Body of pancreas (tissue), 4 donors: ENCODE results near the gene COPG1. TPM values are rescaled to one million over a fixed set of nuclear protein-coding genes. Genes with fewer than 3 reads are reported as not detected.
A peak's percentile ranks its signal among the peaks of the same experiment; 100 is the strongest.

Experiments used
- ATAC-seq: fragments of 150-250 bp; one replicate; pipeline ENCODE4 v1.9.1; 2016
- DNase-seq, 4 donors: peaks; one replicate each; pipeline ENCODE4 v3.0.0-alpha.2; 2019
- H3K27ac ChIP-seq, 4 donors: fragments of 200-600 bp; sonication (generic); 1 replicate in 3 of 4; 2 replicates in 1 of 4; pipeline versions ENCODE4 v1.5.1 to v1.6.1; 2016 to 2019; ENCODE audit warnings: mild to moderate bottlenecking in 1 of 4, mixed read lengths in 1 of 4, moderate library complexity in 1 of 4
- H3K27me3 ChIP-seq, 2 donors: fragments of 200-600 bp; sonication (generic); one replicate each; pipeline ENCODE4 v1.6.0; 2016; ENCODE audit warnings: mild to moderate bottlenecking in 1 of 2
- H3K36me3 ChIP-seq, 2 donors: fragments of 200-600 bp; sonication (generic); replicated peaks in 1 of 2; 2 replicates each; pipeline ENCODE4 v1.5.1; 2016; ENCODE audit warnings: low read depth in 2 of 2; ENCODE audit not compliant: insufficient read depth in 1 of 2
- H3K4me1 ChIP-seq: fragments of 200-600 bp; sonication (generic); one replicate; pipeline ENCODE4 v1.6.0; 2016
- H3K4me3 ChIP-seq, 2 donors: fragments of 200-600 bp; sonication (generic); 1 replicate in 1 of 2; 2 replicates in 1 of 2; pipeline ENCODE4 v1.5.1; 2016 to 2019
- H3K9me3 ChIP-seq, 3 donors: fragments of 200-600 bp; sonication (generic); 1 replicate in 2 of 3; 2 replicates in 1 of 3; pipeline ENCODE4 v1.5.1; 2016
- CTCF ChIP-seq, 7 experiments: fragments of 450-650 bp in 4 of 7; fragments of 200-600 bp in 3 of 7; sonication (generic) in 3 of 7; IDR thresholded peaks; one replicate each; pipeline ENCODE4 v1.5.1; 2016 to 2019; ENCODE audit warnings: antibody characterized with exemption in 7 of 7
- POLR2A ChIP-seq, 3 donors: fragments of 450-650 bp; IDR thresholded peaks; one replicate each; pipeline ENCODE4 v1.6.1; 2016; ENCODE audit warnings: antibody characterized with exemption in 3 of 3, mild to moderate bottlenecking in 2 of 3
- WGBS, 2 donors: methylation state at CpG; one replicate each; pipeline ENCODE4 v1.1.5; 2017; 5-methylcytosine and 5-hydroxymethylcytosine counted together
- intact Hi-C: fragments of 100-400 bp; cut with DNase I; formaldehyde crosslinking; loops from one replicate; pipeline ENCODE4 v1.15.1; 2023
- total RNA-seq, 2 donors: library from RNA; depleted of rRNA; stranded (reverse); fragments of >200 nt; gene quantifications; one replicate each; pipeline ENCODE4 v1.1.0, GENCODE V29; 2016

The COPG1 gene
- total RNA-seq, 2 donors from 2014 or later: 62.6 to 75.0 TPM

- ATAC-seq (no peak), DNase-seq (no peak)
- H3K27ac ChIP-seq: no peak overlapping the region
- intact Hi-C loops: no loop called here
- TF ChIP-seq CTCF (IDR thresholded peaks at IDR 0.05): no peak
- no peaks in the 10 kb centered on the region for H3K9me3 ChIP-seq
- peaks cover 0 to 9% of the 10 kb centered on the region in 2 donors for H3K36me3 ChIP-seq
- 93 to 94% methylated on average over 5 of the region's 5 CpGs for WGBS, 2 donors
- no peaks in the 10 kb centered on the region for H3K4me1 ChIP-seq
- no peak overlapping the region for H3K4me3 ChIP-seq
- no peaks in the 10 kb centered on the region for H3K27me3 ChIP-seq
Measured at GRCh38 chr3:129295286-129295685, 45.9 kb downstream of the COPG1 start.

GRCh38 chr3:129304146-129304961, 54.9 kb downstream of the COPG1 start:
- intact Hi-C loops: no loop called here
- H3K27me3 ChIP-seq: no peaks in the 10 kb centered on the region
- no peaks in the 10 kb centered on the region for H3K4me1 ChIP-seq
- 61 to 78% methylated on average over 3 of the region's 3 CpGs for WGBS, 2 donors
- H3K4me3 ChIP-seq: no peak overlapping the region
- no peak for TF ChIP-seq CTCF (IDR thresholded peaks at IDR 0.05)
- no peak for TF ChIP-seq POLR2A (IDR thresholded peaks at IDR 0.05)
- peak overlapping the region in 3 of 4 donors; percentile 43 to 78 (median 75) for H3K27ac ChIP-seq
- H3K36me3 ChIP-seq: peaks cover 0 to 2% of the 10 kb centered on the region in 2 donors
- no peak for ATAC-seq
- no peaks in the 10 kb centered on the region for H3K9me3 ChIP-seq
- no peak for DNase-seq

GRCh38 chr3:129304962-129305222, 55.5 kb downstream of the COPG1 start:
- H3K4me1 ChIP-seq: no peaks in the 10 kb centered on the region
- intact Hi-C loops: no loop called here
- TF ChIP-seq CTCF (IDR thresholded peaks at IDR 0.05) (no peak), POLR2A (IDR thresholded peaks at IDR 0.05) (no peak)
- WGBS, 2 donors: 80 to 100% methylated on average over 1 of the region's 1 CpG
- H3K27ac ChIP-seq: peak overlapping the region in 3 of 4 donors; percentile 43 to 78 (median 75)
- H3K36me3 ChIP-seq: peaks cover 0 to 2% of the 10 kb centered on the region in 2 donors
- no peaks in the 10 kb centered on the region for H3K27me3 ChIP-seq
- no peaks in the 10 kb centered on the region for H3K9me3 ChIP-seq
- DNase-seq: no peak
- ATAC-seq: no peak
- H3K4me3 ChIP-seq: no peak overlapping the region

GRCh38 chr3:129305592-129306091, 56.2 kb downstream of the COPG1 start:
- Histone ChIP-seq H3K36me3 (peaks cover 0 to 2% of the 10 kb centered on the region in 2 donors), H3K9me3 (no peaks in the 10 kb centered on the region), H3K4me1 (no peaks in the 10 kb centered on the region), H3K27ac (peak overlapping the region; percentile 7 to 78 (median 75)), H3K4me3 (no peak overlapping the region), H3K27me3 (no peaks in the 10 kb centered on the region)
- DNase-seq (peak; percentile 84 to 96 (median 92)), ATAC-seq (peak; percentile 92)
- intact Hi-C loops: no loop called here
- 15 to 41% methylated on average over 13 to 26 of the region's 26 CpGs for WGBS, 2 donors
- TF ChIP-seq CTCF (IDR thresholded peaks at IDR 0.05): peak in 1 of 7 experiments; percentile 4
- TF ChIP-seq POLR2A (IDR thresholded peaks at IDR 0.05): peak; percentile 39 to 82 (median 77)

GRCh38 chr3:129308636-129309035, 59.2 kb downstream of the COPG1 start:
- 92 to 98% methylated on average over 3 of the region's 3 CpGs for WGBS, 2 donors
- no peak overlapping the region for H3K4me3 ChIP-seq
- DNase-seq: no peak
- H3K4me1 ChIP-seq: peaks cover 5% of the 10 kb centered on the region
- intact Hi-C loops: no loop called here
- no peaks in the 10 kb centered on the region for H3K36me3 ChIP-seq
- H3K27ac ChIP-seq: no peak overlapping the region
- no peaks in the 10 kb centered on the region for H3K9me3 ChIP-seq
- TF ChIP-seq CTCF (IDR thresholded peaks at IDR 0.05) (no peak), POLR2A (IDR thresholded peaks at IDR 0.05) (no peak)
- no peak for ATAC-seq
- no peaks in the 10 kb centered on the region for H3K27me3 ChIP-seq
